Inferior parietal cortex (tissue), 1 donor: ENCODE results near the gene RAPSN.

Experiments used
- DNase-seq: peaks from one replicate; pipeline ENCODE4 v3.0.0-alpha.2; 2016; ENCODE audit errors: extremely low spot score

The RAPSN gene

GRCh38 chr11:47408598-47409439, 40.1 kb downstream of the RAPSN start:
- no peak for DNase-seq

GRCh38 chr11:47407746-47408590, 41.0 kb downstream of the RAPSN start, which contains the start of gene SLC39A13:
SLC39A13 (plus strand) TSS chr11:47408590; CDS start chr11:47410095, 1,505 bp downstream.
- peak; percentile 90 for DNase-seq

- no peak for DNase-seq
These were observed 41.8 kb downstream of the RAPSN start for GRCh38 chr11:47406896-47407745.

- DNase-seq = no peak
These were observed 45.4 kb downstream of the RAPSN start for GRCh38 chr11:47403571-47403970.

GRCh38 chr11:47403135-47403534, 45.8 kb downstream of the RAPSN start:
- no peak for DNase-seq

GRCh38 chr11:47400768-47401279, 48.1 kb downstream of the RAPSN start:
- DNase-seq = no peak

- no peak for DNase-seq
These were observed 48.8 kb downstream of the RAPSN start for GRCh38 chr11:47399860-47400767.

- DNase-seq = no peak
These were observed 50.4 kb downstream of the RAPSN start for GRCh38 chr11:47398551-47398950.

GRCh38 chr11:47398011-47398410, 50.9 kb downstream of the RAPSN start:
- no peak for DNase-seq

GRCh38 chr11:47396049-47396320, 53.0 kb downstream of the RAPSN start:
- no peak for DNase-seq

- no peak for DNase-seq
These were observed 53.5 kb downstream of the RAPSN start for GRCh38 chr11:47395223-47396048.

- DNase-seq = no peak
These were observed 54.4 kb downstream of the RAPSN start for GRCh38 chr11:47394322-47395222.

GRCh38 chr11:47394050-47394321, 55.0 kb downstream of the RAPSN start:
- DNase-seq = no peak

GRCh38 chr11:47393163-47394049, 55.5 kb downstream of the RAPSN start:
- DNase-seq = no peak

- no peak for DNase-seq
These were observed 56.3 kb downstream of the RAPSN start for GRCh38 chr11:47392546-47393162.

- DNase-seq = no peak
These were observed 57.1 kb downstream of the RAPSN start for GRCh38 chr11:47391711-47392432.

- DNase-seq = no peak
These were observed 57.8 kb downstream of the RAPSN start for GRCh38 chr11:47391077-47391583.
